DMS53 treated with DMSO at 0.1 percent for 48 hours (cell line): ENCODE data around the gene SLC2A9.
A peak's percentile ranks its signal among the peaks of the same experiment; 100 is the strongest.

Source experiments
- DNase-seq: peaks from one replicate; lab custom pipeline; 2025; ENCODE audit not compliant: unreplicated experiment; lab: John Stamatoyannopoulos, UW

Gene SLC2A9

DNA sequence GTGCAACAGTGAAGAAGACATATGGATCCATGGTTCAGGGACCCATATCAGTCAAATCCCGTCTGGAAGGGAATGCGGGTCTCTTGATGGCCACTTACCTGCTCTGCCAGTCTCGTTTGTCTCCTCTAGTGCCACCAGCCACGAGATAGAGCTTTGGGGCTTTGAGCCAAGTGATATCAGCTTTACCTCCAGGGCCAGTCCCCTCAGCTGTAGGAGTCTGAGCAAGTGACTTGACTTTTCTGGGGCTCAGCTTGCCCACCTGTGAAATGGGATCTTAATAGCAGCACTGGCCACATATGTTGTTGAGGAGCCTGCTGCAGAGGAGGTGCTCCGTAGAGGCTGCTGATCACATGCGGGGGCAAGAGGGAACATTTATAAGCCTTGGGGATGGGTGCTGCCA is 1.2 kb downstream of the SLC2A9 start:
- DNase-seq: no peak

DNA sequence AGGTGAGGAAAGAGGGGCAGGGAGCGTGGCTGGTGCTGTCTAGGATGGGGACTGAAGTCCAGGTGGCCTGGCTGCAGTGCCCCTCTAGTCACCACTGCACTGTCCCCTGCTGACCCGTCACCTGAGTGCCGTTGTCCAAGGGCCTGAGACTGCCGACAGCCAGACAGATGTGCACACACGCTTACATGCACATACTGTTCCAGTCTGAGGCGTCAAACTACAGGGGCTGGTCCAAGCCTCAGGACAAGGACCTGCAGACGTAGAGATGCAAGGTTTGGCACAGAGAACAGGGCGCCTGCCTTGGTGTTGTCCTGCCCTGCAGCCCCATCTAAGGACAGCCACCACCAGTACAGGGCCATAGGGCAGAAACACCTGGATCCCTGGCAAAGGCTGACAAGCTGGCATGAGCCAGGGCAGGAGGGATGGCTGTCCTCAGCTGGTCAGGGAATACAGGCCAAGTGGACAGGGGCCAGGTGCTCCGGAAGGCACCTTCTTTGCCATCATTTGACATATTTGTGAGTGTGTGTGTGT is 1.7 kb downstream of the SLC2A9 start:
- DNase-seq: no peak

DNA sequence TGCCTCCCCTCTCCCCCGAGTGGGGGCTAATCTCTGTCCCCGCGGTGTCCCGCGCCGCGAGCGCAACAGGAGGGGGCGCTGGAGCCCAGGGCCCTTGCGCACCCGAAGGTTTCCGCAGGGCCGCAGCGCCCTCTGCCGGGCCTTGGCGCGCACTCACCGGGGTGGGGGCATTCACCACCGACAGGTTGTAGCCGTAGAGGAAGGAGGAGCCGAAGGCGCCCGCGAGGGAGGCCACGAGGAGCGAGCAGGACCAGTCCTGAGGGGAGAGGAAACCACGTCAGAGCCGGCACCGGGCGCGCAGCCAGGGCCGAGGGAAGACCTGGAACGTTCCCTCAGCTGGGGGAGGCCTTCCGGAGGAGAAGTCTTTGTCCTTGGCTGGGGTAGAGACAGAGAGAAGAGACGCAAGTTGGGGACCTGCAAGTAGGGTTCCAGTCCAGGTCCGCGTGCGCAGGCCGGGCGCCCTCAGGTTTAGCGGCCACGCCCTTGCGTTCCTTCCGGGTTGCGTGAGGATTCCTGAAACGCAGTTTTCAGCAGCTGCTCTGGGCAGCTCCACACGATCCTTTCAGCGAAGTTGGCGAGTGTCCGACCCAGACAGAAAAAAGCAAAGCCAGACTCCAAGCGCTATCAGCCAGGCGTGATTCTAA is 2.4 kb downstream of the SLC2A9 start:
- peak; percentile 81 for DNase-seq

DNA sequence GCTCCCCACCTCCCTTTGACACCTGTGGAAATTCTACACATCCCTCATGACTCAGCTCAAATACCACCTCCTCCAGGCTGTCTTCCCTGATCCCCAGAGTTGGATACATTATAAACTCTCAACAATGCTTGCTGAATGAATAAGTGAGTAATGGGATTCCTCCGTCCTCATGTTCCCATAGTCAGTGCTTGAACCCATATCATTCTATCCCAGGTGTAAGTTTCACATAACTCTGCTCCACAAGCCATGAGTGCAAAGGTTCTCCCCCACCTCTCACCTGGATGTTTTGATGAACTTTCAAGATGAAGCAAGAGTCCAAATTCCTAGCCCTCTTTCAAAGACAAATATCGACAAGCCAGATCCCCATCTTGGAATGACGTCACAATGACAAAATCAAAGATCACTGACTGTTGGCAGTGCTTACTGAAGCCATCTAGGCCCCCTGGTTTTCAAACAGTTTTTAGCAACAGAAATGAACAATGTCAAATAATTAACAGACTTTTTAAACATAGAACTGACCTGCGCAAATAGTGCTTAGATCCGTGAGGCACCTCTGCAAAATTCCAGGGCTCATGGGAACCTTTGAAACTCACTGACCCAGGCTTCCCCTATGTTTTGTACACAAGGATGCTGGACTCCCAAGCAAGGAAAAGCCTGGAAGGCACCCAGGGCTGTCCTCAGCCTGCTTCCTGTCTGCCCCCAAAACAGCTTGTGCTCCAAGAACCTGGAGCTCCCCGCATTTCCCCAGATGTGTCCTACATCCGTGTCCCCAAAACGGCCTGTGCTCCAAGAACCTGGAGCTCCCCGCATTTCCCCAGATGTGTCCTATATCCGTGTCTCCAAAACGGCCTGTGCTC is 4.0 kb downstream of the SLC2A9 start:
- no peak for DNase-seq

DNA sequence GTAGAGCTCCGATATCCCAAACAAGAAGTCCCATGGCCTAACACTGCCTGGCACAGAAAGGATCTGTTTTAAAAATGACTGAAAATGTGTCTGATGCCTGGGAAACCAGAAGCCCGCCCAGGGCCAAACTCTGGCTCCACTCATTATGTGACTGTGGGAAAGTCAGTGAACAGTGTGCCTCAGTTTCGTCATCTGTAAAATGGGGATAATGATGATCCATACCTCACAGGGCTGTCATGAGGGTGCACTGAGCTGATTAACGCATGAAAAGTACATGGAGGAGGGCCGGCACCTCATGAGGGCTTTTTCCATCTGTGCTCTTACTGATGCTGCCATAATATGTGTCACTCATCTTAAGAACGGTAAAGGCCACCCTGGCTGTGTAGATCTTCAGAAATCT is 5.1 kb downstream of the SLC2A9 start:
- DNase-seq: no peak

DNA sequence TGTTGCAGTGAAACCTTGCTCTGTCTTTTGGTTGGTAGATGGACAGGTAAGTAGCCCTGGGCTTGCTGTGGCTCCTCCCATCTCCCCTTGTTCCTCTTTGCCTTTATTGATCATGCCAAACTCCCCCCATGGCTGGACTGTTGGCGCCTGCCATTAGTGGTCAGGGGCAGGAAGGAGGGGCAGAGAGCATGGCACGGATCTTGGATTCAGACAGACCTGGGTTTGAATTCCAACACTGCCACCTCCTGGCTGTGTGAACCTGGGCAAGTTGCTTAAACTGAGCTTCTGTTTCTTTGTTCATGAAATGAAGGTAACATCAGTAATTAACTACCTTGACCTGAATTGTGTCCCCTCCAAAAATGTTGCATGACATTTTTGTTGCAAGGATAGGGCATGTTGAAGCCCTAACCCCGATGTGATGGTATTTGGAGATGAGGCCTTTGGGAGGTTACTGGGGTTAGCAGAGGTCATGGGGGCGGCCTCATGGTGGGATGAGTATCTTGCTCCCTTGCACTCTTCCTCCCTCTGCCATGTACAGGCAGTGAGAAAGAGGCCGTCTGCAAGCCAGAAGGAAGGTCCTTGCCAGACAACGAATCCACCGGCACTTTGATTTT is 6.0 kb downstream of the SLC2A9 start:
- DNase-seq: no peak

DNA sequence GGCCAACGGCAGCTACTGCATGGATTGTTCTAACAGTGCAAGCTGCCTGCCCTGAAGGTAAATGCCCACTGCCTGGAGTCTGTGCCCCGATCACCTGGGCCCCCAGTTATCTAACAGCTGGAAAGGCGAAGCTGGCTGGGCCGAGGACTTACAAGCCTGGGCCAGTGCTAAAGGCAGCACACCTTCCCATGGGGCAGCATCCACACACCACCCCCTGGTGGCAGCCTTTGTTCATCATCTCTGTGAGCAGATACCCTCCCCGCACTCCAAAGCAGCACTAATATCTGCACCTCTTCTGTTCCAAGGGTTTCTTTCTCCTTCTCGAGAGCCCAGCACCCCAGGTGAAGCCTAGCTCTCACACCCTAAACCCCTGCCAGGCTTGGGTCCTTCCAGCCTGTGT is 7.6 kb downstream of the SLC2A9 start:
- DNase-seq: peak; percentile 33

DNA sequence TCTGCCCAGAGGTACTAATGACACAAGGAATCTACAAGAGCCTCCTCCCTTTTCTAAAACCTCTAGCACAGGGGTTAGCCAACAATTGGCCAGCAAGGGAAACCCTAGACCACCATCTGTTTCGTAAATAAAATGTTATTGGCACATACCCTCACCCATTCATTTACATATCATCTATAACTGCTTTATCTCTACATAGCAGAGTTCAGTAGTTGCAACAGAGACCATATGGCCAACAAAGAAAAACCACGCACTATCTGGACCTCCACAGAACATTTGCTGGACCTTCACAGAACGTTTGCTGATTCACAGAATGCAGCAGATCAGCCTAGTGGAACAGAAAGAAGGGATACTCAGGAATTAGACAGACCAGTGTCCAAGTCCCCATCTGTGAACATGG is 9.4 kb downstream of the SLC2A9 start:
- DNase-seq: no peak

DNA sequence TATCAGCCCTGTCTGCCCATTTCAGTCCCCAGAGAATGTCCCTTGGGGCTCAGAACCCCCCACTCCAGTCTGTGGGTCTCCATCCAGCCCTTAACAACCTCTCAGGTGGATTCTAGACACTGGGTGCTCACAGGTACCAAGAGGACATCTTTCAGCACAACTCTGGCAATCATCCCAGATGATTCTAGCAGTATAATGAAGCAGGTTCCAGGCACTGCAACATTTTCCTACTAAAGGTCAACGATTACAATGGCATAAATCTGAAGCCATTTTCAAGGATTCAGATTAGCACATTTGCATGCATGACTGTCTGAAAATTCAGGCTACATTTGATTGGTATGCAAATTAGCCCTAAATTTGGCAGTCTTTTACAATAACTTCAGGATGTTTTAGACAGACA is 10.0 kb downstream of the SLC2A9 start:
- DNase-seq: no peak

DNA sequence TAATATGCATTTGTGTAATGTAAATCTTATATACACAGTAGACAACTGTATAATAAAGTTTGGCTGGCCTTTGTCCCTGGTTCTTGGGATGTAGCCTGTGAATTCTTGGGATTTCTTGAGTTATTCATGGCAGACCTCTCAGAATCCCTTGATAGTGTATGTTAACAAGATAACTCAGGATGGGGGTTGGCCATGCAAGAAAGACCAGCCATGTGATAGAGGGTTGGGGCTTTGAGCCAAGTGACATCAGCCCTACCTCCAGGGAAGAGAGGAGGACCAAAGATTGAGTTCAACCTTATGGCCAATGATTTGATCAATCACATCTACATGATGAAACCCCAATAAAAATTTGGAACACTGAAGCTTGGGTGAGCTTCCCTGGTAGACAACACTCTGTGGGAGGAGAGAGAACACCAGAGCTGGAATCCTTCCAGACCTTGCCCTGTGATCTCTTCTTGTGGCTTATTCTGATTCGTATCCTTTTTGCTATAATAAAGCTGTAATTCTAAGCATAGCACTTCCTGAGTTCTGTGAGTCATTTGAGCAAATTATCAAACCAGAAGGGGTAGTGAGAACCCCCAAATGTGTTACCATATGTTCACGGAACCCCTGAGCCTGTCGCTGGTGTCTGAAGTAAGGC is 11.3 kb downstream of the SLC2A9 start:
- no peak for DNase-seq

DNA sequence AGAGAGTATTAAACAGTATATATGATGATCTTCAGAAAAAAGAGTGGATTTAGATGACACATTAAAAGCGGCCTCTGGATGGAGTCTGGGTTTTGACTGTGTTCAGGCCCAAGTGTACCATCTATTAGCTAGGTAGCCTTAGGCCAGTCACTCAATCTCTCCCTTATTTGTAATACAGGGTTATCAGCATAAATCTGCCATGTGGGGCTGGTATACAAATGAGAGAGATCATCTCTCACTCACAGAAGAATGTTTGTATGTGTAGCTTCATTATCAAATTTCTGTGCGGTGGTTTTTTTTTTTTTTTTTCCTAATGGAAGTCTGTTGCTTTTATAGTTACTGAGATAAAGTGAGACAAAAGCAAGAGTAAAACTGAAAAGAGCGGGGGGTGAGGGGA is 12.7 kb downstream of the SLC2A9 start:
- DNase-seq: no peak

DNA sequence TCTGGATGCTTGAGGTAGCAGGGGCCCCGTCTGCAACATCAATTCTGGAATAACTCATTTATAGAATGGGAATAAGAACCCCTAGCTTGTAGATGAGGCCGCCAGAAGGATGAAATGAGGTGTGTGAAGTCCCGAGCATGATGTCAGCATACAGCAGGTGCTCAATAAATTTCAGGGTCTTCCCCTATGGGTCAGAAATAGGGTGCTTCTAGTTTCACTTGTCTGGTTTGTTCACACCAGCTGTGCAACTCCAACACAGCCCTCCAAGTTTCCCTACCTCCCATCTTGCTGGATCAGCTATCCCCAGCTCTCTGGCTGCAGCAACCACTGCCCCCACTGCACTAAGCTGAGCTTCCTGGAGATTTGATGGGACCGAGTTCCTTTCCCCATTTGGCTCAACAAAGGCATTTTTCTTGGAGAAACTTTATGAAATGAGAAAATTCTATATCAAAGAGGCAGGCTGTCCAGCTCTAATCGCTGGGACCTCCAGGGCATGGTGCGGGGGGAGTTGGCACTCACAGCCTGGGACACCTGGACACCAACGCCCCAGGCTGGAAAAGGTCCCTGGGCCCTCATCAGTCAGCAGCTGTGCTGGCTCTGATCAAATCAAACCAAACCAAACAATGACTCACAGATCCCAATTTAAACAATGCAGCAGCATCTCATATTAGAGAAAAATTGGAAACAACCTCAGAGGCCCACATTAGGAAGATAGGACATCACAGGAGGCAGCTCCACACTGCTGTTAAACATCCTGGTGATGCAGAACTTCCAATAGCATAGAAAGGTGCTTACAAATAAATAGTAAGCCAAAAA is 13.3 kb downstream of the SLC2A9 start:
- DNase-seq: no peak

DNA sequence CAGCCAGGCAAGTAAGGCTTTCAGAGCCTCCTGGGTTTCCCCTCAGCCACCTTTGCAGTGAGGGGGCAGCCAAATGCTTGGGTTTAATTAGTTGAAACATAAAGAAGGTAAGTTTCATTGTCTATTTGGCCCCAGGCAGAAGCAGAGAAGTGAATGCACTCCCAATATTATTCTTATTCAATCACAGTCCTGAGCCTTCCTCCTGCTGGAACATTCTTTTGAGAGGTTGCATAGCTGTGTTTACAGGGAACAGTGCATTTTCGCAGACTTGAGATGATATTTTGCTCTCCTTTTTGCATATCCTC is 13.9 kb downstream of the SLC2A9 start:
- no peak for DNase-seq

DNA sequence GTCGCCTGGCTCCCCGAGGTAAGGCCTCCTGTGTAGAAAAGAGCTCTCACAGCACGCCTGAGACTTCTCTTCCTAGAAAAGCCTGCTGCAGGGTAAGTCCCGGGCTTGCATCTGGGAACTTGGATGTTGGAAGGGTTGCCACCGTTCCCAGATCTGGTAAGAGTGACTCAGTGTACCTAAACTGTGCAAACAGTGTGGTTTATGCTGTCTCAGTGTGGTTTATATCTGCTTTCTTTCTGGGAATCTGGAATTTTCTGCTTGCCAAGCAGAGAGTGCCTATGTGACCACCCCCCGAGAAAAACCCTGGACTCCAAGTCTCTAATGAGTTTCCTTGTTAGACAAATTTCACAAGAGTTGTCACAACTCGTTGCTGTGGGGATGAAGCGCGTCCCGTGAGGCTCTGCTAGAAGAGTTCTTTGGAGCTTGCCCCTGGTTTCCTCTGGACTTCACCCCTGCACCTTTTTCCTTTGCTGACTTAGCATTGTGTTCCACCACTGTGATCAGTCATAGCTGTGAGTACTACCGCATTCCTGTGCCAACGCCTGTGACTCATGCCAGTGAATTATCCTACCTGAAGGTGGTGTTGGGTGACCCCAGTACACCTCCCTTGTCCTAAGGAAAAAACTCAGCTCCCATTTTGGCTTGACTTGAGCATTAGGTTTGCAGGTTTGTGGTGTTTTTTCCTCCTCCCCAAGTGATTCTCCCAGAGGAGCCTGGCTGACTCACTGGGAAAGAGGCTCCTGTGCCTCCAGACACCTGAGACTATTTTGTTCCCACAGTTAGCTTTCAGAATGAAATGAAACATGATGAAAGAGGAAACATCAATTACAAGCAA is 14.5 kb downstream of the SLC2A9 start:
- DNase-seq: no peak

DNA sequence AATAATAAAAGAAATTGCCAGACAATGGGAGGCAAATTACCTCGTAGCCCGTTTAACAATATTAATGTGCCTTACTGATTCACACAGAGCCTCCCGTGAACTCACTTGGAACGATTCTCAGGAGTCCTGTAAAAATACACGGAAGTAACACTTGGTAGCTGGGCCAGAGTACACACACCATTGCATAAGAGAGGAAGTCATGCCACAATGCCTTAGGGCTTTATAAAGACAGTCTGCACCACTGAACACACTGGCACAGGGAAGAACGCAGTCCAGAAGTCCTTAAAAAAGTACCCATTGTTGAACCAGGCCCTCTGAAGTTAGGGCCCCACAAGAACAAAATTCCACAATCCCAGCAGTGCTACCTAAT is 15.1 kb downstream of the SLC2A9 start:
- no peak for DNase-seq

DNA sequence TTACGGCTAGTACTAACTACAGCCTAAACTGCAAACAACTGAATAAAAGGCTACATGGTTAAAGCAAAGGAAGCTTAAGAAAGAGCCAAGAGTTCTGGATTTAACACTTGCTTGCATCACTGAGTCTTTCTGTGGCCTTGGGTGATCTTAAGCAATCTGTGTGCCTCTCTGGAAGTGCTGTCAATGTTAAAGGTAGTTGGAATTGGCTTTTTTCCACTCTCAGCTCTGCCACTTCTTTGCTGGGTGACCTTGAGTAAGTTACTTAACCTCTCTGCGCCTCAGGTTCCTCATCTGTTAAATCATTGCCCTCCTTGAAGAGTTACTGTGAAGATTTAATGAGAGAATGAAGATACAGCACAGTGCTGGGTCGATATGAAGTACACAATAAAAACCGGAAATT is 15.7 kb downstream of the SLC2A9 start:
- no peak for DNase-seq

DNA sequence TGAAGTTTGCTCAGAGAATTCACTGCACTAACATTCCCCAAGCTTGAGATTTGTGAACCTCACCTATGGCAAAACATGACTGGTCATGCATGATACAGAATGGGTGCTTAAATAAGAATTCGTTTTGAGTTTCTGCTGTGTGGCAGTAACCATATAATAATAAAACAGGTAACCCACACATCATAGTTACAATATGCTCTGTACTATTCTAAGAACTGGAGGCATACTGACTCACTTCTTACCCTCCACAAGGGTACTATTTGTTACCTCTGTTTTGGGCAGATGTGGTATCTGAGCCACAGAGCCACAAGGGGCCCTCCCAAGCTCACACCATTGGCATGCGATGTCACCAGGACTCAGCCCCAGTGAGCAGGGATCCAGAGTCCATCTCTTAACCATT is 17.6 kb downstream of the SLC2A9 start:
- DNase-seq: no peak

DNA sequence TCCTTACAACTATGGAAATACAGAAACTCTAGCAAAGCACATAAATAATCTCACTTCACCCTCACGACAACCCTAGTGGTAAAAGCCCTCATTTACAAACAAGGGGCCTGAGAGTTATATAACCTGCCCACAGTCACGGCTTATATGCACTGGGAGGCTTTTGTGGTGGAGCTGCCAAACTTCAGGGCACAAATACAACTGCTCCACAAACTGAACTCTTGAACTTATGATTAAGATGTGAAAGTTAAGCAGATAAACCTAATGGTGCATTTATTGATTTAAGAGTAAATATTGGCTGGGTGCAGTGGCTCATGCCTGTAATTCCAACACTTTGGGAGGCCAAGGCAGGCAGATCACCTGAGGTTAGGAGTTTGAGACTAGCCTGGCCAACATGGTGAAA is 19.0 kb downstream of the SLC2A9 start:
- no peak for DNase-seq

DNA sequence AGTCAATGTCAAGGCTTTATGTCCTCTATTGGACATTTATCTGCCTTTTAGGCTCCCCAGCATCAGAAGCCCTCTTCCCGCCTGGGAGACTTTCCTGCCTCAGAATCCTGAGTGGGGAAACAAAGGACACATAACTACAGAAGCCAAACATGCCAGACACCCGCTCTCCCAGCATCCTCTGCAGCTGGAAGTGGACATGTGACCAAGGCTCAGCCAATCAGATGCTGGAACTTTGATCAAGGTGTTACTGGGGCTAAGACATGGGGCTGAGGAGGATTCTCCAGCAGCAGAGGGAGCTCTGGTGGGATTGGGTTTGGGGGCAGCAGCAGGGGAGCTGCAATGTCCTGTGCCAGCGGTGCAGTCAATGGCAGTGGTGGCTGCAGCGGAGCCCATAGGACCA is 19.5 kb downstream of the SLC2A9 start:
- no peak for DNase-seq

DNA sequence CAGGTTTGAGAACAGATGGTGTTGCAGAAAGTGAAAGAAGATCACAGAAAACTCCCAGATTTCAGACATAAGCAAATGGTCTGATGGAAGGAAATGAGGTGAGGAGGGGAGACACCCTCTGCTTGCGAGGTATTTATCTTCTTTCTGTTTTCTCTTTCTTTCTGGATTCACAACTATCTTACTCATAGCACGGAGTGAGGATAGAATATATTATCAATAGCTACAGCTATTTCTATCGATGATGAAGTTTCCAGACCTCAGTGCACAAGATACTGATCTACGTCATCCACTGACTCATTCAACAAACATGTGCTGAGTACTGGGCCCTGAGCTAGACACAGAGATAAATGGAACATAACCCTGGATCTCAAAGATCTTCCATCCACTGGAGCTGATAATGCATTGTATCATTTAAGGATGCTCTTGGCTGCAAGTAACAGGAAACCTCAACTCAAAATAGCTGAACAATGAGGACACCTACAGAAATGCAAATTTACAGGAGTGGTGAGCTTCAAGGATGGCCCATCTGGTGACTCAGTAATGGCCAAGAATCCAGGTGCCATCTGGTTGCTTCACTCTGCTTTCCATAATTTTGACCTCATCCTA is 21.2 kb downstream of the SLC2A9 start:
- no peak for DNase-seq
